T-helper 1 cell (primary cell): ENCODE data around the gene RFXAP.
A peak's percentile ranks its signal among the peaks of the same experiment; 100 is the strongest.
"Not testable (repeated sequence)": the region's sequence is repeated elsewhere in the genome, so short reads cannot be mapped to it uniquely, and the experiment has no call there.

ENCODE experiments used
- DNase-seq, 5 donors: peaks; one replicate each; pipeline ENCODE4 v3.0.0-alpha.2; 2012 to 2020
- total RNA-seq, 4 donors: gene quantifications; one replicate each; lab custom pipeline; 2026; lab: John Stamatoyannopoulos, UW

Gene RFXAP, protein sequence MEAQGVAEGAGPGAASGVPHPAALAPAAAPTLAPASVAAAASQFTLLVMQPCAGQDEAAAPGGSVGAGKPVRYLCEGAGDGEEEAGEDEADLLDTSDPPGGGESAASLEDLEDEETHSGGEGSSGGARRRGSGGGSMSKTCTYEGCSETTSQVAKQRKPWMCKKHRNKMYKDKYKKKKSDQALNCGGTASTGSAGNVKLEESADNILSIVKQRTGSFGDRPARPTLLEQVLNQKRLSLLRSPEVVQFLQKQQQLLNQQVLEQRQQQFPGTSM
- total RNA-seq, result 1.6 to 7.4 (median 2.8) reads per million in 4 donors

DNA sequence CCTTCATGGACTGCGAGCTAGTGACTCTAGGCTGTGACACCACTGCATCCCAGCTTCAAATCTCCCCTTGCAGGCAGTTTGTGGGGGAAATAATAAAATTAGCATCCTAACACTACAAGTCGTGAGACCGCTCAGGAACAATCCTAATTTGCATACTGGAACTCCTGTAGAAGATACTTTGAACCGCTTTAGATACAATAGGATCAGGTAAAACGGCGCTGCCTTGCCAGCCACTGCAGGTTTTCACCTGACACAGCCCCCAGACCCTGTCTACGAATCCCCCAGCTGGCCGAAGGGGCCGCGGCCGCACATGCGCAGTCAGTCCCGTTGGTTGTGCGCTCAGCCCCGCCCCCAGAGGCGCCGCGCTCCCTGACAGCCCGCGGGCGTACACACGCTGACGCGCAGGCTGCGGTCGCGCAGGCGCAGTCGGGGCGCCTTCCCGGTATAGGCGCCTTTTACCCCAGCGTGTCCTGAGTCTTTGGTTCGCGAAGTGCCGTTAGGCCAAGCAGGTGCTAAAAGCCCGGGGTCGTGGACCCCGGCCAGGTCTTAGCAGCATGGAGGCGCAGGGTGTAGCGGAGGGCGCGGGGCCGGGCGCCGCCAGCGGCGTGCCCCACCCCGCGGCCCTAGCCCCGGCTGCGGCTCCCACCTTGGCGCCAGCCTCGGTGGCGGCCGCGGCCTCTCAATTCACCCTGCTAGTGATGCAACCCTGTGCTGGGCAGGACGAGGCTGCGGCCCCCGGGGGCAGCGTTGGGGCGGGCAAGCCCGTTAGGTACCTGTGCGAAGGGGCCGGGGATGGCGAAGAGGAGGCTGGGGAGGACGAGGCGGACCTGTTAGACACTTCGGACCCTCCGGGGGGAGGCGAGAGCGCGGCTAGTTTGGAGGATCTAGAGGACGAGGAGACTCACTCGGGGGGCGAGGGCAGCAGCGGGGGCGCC, at the start of gene RFXAP:
Gene RFXAP (plus strand): TSS at position 419 of the 935 bp plus-strand sequence. CDS start 136 bp downstream, at position 555.
- peak; percentile 86 to 93 (median 89) for DNase-seq

DNA sequence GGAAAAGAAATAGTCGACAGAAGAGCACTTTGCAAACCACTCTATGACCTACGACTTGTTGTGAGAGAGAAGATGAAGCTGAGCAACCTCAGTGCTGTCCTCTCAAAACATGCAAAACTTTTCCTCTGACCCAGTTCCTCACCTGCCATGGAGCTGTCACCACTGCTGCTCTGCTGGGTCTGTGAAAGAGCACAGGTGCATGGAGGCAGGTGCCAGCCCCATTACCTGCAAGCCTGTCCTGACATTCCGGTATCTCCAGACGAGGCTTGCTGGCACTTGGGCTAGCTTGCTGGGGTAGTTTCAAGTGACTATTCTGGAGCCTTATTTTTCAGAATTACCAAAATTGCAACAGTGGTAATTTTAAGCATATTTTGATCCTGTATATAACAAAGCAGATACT, 49.5 kb upstream of the RFXAP start:
- DNase-seq, result no peak

DNA sequence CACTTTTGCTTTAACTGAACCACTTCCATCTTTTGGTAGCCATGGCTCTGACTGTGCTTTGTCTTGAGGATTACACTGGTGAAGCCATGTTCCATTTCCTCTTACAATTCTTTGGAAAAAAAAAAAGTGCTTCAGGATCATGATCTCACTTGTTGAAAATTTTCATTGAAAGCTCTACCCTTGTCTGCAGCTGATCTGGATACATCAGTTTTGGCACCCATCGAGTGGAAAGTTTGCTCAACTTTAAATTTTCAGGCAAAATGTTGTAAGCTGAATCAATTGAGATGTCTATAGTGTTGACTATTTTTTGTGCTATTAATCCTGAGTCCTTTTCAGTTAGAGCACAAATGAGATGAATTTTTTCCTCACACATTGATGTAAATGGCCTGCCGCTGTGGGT, 48.3 kb upstream of the RFXAP start:
- no peak for DNase-seq

DNA sequence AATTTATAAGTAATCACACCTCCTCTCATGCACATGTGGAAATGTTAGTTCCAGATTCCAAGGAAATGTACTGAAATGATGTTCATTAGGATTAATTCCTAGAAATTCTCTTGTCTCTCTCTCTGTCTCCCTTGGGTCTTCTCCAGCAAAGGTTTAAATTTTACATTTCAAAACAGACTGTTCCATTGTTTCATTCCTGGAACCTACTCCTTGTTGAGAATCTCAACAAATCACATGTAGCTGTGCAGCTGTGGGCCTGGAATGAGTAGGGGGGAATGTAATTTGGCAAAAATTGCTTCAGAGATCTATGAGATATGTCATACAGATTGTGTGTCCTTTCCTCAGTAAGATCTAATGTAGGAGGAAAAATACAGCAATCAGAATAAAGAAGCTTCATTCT, 46.2 kb upstream of the RFXAP start:
- no peak for DNase-seq

DNA sequence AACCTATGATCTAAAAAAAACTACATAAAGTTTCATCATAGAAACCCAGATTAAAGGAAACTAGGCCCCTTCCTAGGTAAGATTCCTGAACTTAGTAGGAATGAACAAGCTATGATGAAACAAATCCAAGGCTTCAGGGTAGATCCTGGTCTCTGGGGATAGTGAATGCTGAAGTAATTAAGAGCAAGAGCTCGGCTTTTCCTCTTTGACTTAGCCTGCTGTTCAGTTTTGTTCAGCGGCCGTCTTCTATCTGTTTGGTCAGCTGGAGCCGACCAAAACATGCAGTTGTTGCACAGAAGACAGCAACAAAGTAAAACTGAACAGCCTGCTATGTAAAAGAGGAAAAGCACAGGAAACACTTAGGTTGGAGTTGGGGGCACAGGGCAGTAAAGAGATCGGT, 44.1 kb upstream of the RFXAP start:
- no peak for DNase-seq

DNA sequence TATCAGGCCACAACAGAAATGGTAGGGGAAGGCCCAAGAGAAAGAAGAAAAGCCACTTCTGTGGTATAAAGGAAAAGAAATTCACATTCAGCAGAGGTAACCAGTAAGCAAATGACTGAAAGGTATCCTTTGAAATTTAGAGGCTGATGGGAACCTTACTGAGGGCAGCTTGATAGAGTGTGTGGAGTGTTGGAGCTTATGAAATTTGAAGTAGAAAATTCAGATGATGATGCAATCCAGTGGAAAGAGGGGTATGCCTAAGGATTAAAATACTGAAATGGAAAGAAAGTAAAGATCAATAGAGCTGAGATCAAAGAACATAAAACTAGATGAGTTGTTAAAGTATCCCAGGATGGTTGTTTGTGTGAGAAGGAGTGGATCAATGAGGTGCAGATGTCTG, 42.8 kb upstream of the RFXAP start:
- no peak for DNase-seq

DNA sequence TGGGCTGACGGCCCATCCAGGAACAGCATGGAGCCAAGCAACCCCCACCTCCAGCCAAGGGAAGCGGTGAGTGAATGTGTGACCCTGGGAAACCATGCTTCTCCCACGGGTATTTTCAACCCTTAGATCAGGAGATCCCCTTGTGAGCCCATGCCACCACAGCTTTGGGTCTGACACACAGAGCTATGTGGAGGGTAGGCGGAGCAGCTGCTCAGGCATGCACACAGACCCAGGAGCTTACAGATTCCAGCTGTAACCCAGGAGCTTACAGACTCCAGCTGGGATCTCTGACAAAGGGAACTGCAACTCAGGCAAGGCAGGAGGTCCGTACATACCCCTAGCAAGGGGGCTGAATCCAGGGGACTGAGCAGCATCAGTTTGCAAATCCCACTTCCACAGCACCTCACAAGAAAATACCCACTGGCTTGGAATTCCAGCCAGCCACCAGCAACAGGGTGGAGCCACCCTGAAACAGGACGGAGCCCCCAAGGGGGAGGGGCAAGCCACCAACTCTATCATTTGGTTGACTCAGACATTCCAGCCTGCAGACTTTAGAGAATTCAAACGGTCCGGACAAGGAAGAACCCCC, 40.8 kb upstream of the RFXAP start:
- DNase-seq, result no peak

DNA sequence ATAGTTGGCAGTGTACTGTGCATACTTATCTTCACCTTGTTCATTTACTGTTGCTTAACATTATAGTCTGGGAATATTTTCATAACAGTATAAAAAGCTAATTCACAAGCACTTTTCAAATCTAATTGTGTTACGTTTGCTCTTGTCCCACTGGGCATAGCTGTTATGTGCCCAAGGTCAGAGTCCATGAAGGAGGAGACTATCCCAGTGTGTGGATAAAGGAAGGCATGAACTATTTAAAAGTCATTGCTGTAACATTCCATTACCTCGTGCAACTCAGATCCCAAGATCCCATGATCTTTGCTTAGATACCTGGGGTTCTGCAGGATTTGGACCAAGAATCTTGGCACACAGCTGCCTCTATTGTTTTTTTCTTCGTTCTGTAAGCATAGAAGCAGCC, 35.1 kb upstream of the RFXAP start:
- no peak for DNase-seq

DNA sequence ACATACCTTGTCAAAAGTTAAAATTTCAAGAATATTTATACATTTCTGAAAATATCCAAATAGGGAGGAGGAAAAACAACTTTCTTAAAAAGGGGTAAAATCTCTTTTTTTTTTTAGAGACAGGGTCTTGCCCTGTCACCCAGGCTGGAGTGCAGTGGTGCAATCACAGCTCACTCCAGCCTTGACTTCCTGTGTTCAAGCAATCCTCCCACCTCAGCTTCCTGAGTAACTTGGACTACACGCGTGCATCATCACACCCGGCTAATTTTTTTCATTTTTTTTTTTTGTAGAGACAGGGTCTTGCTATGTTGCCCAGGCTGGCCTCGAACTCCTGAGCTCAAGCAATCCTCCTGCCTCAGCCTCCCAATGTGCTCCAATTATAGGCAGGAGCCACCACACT, 32.8 kb upstream of the RFXAP start:
- not testable (repeated sequence) for DNase-seq

DNA sequence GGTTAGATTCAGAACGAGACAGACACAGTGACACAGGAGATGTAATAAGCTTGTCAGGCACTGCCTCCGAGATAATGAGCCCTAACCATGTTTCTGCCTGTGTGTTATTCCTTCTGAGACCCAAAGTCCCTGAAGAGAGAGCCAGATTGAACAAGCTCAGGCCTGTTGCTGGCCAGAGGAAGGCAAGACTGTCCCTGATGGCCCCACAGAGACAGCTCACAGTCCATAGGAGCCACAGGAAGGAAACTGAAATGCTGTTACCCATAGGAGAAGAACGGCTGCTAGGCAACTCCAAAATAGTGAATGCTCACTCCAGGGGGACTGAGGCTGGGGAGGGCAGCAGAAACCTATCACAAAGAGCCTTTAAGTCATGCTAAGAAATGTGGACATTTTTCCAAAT, 31.8 kb upstream of the RFXAP start:
- no peak for DNase-seq

DNA sequence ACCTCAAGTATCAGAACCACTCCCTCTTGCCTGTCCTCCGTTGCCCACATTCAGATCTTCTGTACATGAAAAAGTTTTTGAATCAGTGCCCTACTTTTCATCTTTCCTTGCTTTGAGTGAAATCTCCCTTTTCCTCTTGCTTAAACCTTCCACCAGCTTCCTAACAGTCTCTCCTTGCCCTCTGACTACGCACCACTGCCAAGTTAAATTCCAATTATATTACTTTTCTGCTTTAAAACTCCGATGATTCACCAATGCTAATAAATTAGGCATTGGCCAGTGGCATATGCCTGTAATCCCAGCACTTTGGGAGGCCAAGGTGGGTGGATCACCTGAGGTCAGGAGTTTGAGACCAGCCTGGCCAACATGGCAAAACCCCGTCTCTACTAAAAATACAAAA, 30.7 kb upstream of the RFXAP start:
- DNase-seq, result no peak

DNA sequence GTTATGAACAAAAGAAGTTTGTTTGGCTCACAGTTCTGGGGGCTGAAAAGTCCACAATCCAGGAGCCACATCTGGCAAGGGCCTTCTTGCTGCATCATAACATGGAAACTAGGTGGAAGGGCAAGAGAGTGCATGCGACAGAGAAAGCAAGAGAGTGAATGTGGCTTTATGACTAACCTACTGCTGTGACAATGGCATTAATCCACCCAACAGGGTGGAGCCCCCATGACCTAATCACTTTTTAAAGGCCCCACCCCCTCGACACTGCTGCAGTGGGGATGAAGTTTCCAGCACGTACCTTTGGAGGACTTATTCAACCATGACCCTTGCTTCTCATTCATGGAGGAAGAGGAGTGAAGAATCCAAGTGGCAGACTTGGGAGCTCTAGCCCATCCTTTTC, 30.0 kb upstream of the RFXAP start:
- DNase-seq, result no peak

DNA sequence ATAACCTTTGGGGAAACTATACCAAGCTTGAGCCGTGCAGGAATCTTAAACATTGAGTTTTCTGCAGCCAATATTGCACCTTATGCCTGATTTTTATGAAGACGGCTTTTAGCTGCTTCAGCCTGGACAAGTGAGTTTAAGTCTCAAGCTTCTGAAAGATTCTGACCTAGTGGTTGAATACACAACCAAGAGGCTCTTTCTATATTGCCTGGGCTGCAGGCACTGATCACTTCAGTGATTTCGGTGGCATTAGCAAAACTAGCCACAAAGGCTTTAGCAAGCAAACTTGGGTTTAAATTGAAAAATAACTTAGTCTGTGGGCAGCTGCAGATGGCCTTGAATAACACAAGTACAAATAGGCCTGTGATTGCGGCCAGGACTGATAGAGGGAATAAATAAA, 29.3 kb upstream of the RFXAP start:
- no peak for DNase-seq

DNA sequence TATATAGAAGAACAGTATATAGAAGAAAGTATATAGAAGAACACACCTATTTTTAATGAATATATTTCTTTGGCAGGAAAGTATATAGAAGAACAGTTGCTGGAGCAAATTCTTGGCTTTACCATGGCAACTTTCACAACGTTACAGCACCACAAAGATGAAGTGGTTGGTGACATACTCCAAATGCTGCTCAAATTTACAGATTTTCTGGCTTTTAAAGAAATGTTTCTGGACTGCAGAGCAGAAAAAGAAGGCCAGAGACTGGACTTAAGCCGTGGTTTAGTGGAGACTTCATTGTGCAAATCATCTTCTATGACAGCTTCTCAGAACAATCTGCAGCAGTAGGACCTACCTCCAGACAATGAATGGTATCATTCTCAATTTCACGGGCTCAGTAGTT, 24.3 kb upstream of the RFXAP start:
- no peak for DNase-seq

DNA sequence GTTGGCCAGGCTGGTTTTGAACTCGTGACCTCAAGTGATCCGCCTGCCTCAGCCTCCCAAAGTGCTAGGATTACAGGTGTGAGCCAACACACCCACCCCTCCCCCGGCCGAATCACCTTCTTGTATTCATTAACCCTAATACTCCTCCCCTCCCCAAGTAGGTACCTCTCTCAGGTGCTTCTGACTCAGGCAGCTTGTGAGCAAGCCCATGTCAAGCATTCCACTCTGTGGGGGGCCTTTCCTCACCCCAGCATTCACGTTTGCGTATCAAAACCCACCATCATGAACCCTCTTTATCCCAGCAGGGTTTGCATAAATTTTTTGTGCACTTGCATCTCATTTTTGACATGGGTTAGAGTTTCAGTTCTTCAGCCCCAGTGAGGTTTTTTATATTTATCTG, 23.6 kb upstream of the RFXAP start:
- no peak for DNase-seq

DNA sequence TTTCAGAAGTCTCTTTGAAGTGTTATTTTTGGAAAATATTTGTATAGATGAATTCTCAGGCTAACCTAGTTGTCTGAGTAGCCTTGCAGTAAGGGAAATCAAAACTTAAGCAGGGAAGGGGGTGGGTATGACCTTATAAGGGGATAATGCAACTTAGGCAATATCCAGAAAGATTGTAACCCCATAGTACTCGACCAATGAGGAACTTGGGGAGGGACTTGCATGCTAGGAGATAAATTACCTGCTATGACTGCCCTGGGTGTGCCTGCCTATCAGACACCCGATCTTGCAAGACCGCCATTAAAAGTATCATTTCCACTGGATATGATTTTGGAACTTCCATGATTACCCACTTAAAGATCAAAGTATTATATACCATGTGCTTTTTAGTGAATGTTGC, 23.0 kb upstream of the RFXAP start:
- no peak for DNase-seq

DNA sequence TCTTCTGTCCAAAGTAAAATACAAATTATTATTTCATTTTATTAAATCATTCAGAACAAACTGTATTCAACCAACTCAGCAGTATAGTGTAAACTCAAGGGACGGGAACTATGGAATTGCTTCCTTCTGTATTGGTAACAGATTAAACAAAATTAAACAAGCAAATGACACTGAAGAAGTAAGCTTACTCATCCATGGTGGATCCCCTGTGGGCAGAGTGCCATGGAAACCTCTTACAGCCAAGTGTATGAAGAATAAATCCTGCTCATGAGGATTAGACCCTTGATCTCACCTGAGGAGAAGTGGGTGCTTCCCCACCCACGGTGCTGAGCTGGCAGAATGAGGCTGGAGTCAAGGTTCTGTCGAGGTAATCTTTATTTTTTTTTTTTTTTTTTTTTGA, 18.0 kb upstream of the RFXAP start:
- no peak for DNase-seq

DNA sequence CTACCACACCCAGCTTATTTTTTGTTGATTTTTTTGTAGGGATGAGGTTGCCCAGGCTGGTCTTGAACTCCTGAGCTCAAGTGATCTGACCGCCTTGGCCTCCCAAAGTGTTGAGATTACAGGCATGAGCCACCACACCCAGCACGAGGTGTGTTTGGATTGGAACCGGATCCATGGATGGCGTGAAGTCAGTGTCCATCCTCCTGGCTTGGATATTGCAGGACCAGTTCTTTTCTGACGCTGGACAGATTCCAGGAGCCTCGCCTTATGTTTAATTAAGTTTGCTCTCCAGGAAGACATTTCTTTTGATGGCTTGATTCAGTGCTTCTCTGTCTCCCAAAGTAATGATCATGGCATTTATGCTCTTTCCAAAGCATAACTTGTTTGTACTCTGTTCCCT, 14.4 kb upstream of the RFXAP start:
- DNase-seq, result no peak

DNA sequence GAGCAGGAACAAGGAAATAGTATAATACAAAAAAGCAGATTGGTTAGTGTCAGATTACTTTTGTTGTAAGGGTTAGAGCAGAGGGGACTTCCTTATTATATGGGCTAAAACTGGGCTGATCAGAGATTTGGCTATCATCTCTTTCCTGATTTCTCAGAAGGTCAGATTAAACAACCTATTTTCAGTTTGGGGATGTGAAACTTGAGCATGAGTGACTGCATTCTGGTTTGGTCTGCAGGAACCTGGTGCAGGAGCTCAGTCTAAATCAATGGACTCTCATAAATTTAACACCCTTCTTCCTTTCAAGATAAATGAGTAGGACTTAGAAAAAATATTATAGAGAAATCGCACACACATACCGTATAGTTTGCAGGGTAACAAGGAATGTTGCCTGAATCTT, 12.9 kb upstream of the RFXAP start:
- DNase-seq, result no peak

DNA sequence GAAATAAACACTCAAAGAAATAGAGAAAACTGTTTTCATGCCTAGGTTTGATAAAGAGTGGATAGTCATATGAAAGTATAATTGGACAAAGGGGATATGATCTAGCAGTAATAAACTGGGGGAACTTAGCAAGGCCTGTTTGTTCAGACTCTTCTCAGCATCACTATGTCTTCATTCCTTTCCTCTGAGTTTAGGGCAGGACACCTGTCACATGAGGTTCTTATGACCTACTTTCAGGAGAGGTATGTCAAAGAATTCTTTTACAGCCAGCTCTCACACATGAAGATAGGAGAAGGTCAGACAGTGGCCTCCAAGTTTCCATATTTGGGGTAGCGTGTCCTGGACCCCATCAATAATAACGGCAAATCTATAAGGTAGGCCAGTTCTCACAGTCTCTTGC, 11.4 kb upstream of the RFXAP start:
- no peak for DNase-seq

DNA sequence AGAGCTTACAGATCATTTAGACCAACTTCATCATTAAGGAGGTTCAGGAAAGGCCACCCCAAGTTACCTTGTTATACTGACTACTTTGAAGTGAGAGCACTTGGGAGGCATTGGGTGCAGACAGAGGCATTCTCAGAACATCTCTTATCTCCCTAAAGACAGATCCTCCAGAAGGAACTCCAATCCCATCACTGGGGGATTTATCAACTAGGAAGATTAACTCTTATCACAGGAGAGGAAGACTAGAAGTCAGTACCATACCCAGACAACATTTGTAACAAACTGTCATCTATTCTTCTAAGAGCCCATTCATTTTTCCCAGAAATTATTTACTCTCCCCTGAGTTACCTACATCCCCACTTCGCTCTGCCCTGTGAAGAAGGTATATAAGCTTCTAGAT, 5.8 kb upstream of the RFXAP start:
- DNase-seq, result no peak

DNA sequence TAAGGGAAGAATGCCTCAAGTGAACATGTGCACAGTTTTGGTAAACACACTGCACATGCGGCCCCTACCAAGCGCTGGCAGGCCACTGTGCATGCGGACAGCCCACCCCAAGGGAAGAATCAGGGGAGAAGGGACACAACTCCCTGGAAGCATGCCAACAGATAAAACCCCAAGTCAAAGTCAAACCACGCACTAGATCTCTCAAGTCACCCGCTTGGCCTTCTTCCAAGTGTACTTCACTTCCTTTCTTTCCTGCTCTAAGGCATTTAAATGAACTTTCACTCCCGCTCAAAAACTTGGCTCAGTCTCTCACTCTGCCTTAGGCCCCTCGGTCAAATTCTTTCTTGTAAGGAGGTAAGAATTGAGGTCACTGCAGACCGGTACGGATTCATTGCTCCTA, 4.6 kb upstream of the RFXAP start:
- no peak for DNase-seq

DNA sequence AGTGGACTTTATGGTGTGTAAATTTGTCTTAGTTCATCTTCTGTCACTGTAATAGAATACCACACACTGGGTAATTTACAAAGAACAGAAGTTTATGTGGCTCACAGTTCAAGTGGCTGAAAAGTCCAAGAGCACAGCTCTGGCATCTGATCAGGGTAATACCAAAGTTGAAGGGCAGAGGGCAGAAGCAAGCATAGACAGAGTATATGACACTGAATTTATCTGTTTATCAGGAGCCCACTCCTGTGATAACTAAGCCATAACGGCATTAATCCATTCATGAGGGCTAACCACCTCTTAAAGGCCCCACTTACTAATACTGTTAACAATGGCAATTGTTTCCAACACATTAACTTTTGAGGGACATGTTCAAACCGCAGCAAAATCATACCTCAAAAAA, 4.0 kb upstream of the RFXAP start:
- DNase-seq, result peak in 1 of 5 donors; percentile 14
